Measurements from ENCODE around the gene ZNF614. TPM values are rescaled to one million over a fixed set of nuclear protein-coding genes. Genes with fewer than 3 reads are reported as not detected.
"Not testable (repeated sequence)": the region's sequence is repeated elsewhere in the genome, so short reads cannot be mapped to it uniquely, and the experiment has no call there.

The ZNF614 gene
- 3.6 TPM for total RNA-seq

GRCh38 chr19:52028027-52028779, at the start of gene ZNF614:
Gene ZNF614 (minus strand): TSS chr19:52028379. CDS start chr19:52025745, 2,634 bp downstream.
- ATAC-seq: peak; percentile 98

GRCh38 chr19:52070496-52070895, 42.3 kb upstream of the ZNF614 start:
- no peak for ATAC-seq

GRCh38 chr19:52069653-52070052, 41.5 kb upstream of the ZNF614 start:
- no peak for ATAC-seq

GRCh38 chr19:52066258-52066863, 38.2 kb upstream of the ZNF614 start:
- no peak for ATAC-seq

- ATAC-seq: no peak
Measured at GRCh38 chr19:52065399-52065798, 37.2 kb upstream of the ZNF614 start.

GRCh38 chr19:52056480-52056879, 28.3 kb upstream of the ZNF614 start:
- ATAC-seq: not testable (repeated sequence)

GRCh38 chr19:52051736-52052135, 23.6 kb upstream of the ZNF614 start:
- not testable (repeated sequence) for ATAC-seq

GRCh38 chr19:52048555-52049501, 20.6 kb upstream of the ZNF614 start, which contains the start of gene ZNF432:
Gene ZNF432 (minus strand): TSS chr19:52048838. CDS start chr19:52046868, 1,970 bp downstream.
- peak; percentile 96 for ATAC-seq

- no peak for ATAC-seq
Measured at GRCh38 chr19:52039169-52039568, 11.0 kb upstream of the ZNF614 start.

GRCh38 chr19:52034051-52034728, 6.0 kb upstream of the ZNF614 start:
- ATAC-seq: no peak

- ATAC-seq: peak; percentile 22
Measured at GRCh38 chr19:52028780-52029123, 573 bp upstream of the ZNF614 start.

GRCh38 chr19:52026255-52026990, 1.8 kb downstream of the ZNF614 start:
- ATAC-seq: not testable (repeated sequence)

- not testable (repeated sequence) for ATAC-seq
Measured at GRCh38 chr19:52024478-52024877, 3.7 kb downstream of the ZNF614 start.

- ATAC-seq: no peak
Measured at GRCh38 chr19:52022193-52022592, 6.0 kb downstream of the ZNF614 start.

GRCh38 chr19:52020506-52020905, 7.7 kb downstream of the ZNF614 start:
- ATAC-seq: no peak

GRCh38 chr19:52010674-52011073, 17.5 kb downstream of the ZNF614 start:
- no peak for ATAC-seq

GRCh38 chr19:52007806-52008557, 20.2 kb downstream of the ZNF614 start, which contains the start of gene ZNF615:
Gene ZNF615 (minus strand): TSS chr19:52008211. CDS start chr19:52003711, 4,500 bp downstream.
- peak; percentile 94 for ATAC-seq

- ATAC-seq: no peak
Measured at GRCh38 chr19:52007451-52007805, 20.8 kb downstream of the ZNF614 start.

GRCh38 chr19:51994048-51994644, 34.0 kb downstream of the ZNF614 start:
- no peak for ATAC-seq

GRCh38 chr19:51993422-51993821, 34.8 kb downstream of the ZNF614 start:
- no peak for ATAC-seq
